Neural progenitor cell (in vitro differentiated cells): ENCODE measurements around the gene WIPF2. TPM values are rescaled to one million over a fixed set of nuclear protein-coding genes. Genes with fewer than 3 reads are reported as not detected.

ENCODE experiments used
- DNase-seq: peaks from one replicate; pipeline ENCODE4 v3.0.0-alpha.2; 2016; ENCODE audit warnings: low spot score
- H2AFZ ChIP-seq: fragments of 200-600 bp; sonication (generic); replicated peaks from 2 replicates; pipeline ENCODE4 v1.6.1; 2016; ENCODE audit warnings: antibody characterized with exemption
- H3F3A ChIP-seq: fragments of 200-600 bp; sonication (generic); 2 replicates; pipeline ENCODE4 v1.6.1; 2016; ENCODE audit warnings: antibody characterized with exemption, low read depth
- H3K27ac ChIP-seq: fragments of 200-600 bp; sonication (generic); 2 replicates; pipeline ENCODE4 v1.5.1; 2016; ENCODE audit warnings: mild to moderate bottlenecking
- H3K27me3 ChIP-seq: fragments of 200-600 bp; sonication (generic); 2 replicates; pipeline ENCODE4 v1.6.1; 2016; ENCODE audit warnings: mild to moderate bottlenecking, moderate library complexity
- H3K36me3 ChIP-seq: fragments of 200-600 bp; sonication (generic); 2 replicates; pipeline ENCODE4 v1.5.1; 2016
- H3K4me1 ChIP-seq: fragments of 200-600 bp; sonication (generic); 2 replicates; pipeline ENCODE4 v1.6.1; 2016; ENCODE audit warnings: mixed run types
- H3K4me2 ChIP-seq: fragments of 200-600 bp; sonication (generic); 2 replicates; pipeline ENCODE4 v1.6.1; 2016
- H3K4me3 ChIP-seq: fragments of 200-600 bp; sonication (generic); 2 replicates; pipeline ENCODE4 v1.5.1; 2016
- H3K79me2 ChIP-seq: fragments of 200-600 bp; sonication (generic); 2 replicates; pipeline ENCODE4 v1.6.1; 2016; ENCODE audit warnings: low read depth
- H3K9ac ChIP-seq: fragments of 200-600 bp; sonication (generic); 2 replicates; pipeline ENCODE4 v1.6.1; 2016
- H3K9me3 ChIP-seq: fragments of 200-600 bp; sonication (generic); 2 replicates; pipeline ENCODE4 v1.5.1; 2016; ENCODE audit warnings: low read depth
- H4K20me1 ChIP-seq: fragments of 200-600 bp; sonication (generic); 2 replicates; pipeline ENCODE4 v1.6.1; 2016; ENCODE audit warnings: low read depth
- H3K27ac Mint-ChIP-seq: 3 replicates; pipeline ENCODE4 v1.8.0; 2021; ENCODE audit warnings: mixed read lengths
- H3K27me3 Mint-ChIP-seq: 2 replicates; pipeline ENCODE4 v1.8.0; 2022; ENCODE audit warnings: low read depth, mild to moderate bottlenecking, inconsistent platforms, moderate library complexity, mixed read lengths; ENCODE audit not compliant: insufficient read depth
- H3K36me3 Mint-ChIP-seq: 3 replicates; pipeline ENCODE4 v1.8.0; 2021; ENCODE audit warnings: mixed read lengths
- H3K4me1 Mint-ChIP-seq: 3 replicates; pipeline ENCODE4 v1.8.0; 2021; ENCODE audit warnings: mixed read lengths
- H3K4me3 Mint-ChIP-seq: 3 replicates; pipeline ENCODE4 v1.8.0; 2021; ENCODE audit warnings: mild to moderate bottlenecking, moderate library complexity, mixed read lengths
- H3K9me3 Mint-ChIP-seq: 3 replicates; pipeline ENCODE4 v1.8.0; 2020; ENCODE audit warnings: mixed read lengths
- EZH2 ChIP-seq: fragments of 200-600 bp; sonication (generic); IDR thresholded peaks from 2 replicates; pipeline ENCODE4 v1.6.1; 2017; ENCODE audit warnings: antibody characterized with exemption, mild to moderate bottlenecking, moderate library complexity
- EZH2phosphoT487 ChIP-seq: fragments of 200-600 bp; sonication (generic); IDR thresholded peaks from 2 replicates; pipeline ENCODE4 v1.6.1; 2017; ENCODE audit warnings: antibody characterized with exemption
- total RNA-seq: library from RNA; depleted of rRNA; stranded (reverse); fragments of >200 nt; gene quantifications from 2 replicates; pipeline ENCODE4 v1.2.3, GENCODE V29; 2015; ENCODE audit warnings: low replicate concordance
- TF ChIP-seq, protein P1 (sequence below): fragments of 200-600 bp; sonication (generic); IDR thresholded peaks from 2 replicates; pipeline ENCODE4 v1.5.1; 2017; ENCODE audit warnings: antibody characterized with exemption, mild to moderate bottlenecking

Gene WIPF2
- total RNA-seq, 1 donor from 2014 or later, result 6.8 TPM

DNA sequence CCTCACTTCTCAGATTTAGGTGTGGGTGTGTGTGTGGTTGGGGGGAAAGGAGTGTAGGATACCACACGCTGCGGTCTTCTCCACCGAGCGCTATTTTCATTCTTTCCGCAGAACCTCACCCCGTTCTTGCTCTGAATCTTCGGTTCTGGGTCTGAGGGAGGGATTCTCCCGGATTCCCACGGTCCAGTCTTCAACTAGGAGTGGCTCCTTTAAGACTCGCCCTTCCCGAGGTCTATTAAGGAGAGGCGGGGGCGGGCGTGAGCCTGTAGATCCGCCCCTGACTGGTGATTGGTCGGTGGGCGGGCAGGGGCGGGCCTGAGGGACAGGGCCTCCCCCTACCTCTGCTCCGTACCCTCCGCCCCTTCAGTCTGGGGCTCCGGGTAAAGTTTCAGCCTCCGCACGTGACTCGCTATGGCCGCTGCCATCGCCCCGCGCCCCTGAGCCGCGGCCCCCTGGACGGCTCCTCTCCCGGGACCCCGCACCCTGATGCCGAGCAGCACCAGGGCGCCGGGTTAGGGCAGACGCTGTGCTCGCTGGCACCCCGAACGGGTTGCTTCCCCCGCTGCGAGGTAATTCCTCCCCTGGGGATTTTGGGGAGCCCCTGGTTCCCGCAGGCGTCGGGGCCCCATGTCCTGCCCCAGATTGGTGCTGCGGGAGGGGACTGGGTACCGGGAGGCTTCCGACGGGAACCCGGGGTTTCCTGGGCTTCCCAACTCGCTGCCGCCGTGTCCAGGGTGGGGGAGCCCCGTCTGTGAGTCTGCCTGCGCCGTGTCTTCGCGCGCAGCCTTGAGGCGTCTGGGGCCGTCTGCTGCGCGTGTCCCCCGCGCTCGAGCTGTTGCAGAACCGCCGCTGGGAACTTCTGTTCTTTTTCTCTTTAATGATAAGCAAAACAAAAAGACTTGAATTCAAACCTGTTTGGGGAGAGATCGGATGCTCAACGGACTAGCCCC is 99.1 kb downstream of the WIPF2 start:
- H3K27me3 ChIP-seq, result peaks cover 31% of the 10 kb centered on the region
- peak overlapping the region; percentile 73 for H3K4me3 ChIP-seq
- peak overlapping the region; percentile 90 for H3K27ac Mint-ChIP-seq
- peak overlapping the region; percentile 91 for H3K4me3 Mint-ChIP-seq
- no peaks in the 10 kb centered on the region for H3K36me3 ChIP-seq
- H3K4me2 ChIP-seq, result peak overlapping the region; percentile 91
- H3K4me1 Mint-ChIP-seq, result peaks cover 64% of the 10 kb centered on the region
- H3K79me2 ChIP-seq, result peaks cover 21% of the 10 kb centered on the region
- H3K27me3 Mint-ChIP-seq, result peaks cover 7% of the 10 kb centered on the region
- H3F3A ChIP-seq, result peaks cover 23% of the 10 kb centered on the region
- peak; percentile 98 for DNase-seq
- no peak overlapping the region for H3K27ac ChIP-seq
- no peak overlapping the region for H2AFZ ChIP-seq
- H3K9ac ChIP-seq, result no peak overlapping the region
- no peaks in the 10 kb centered on the region for H3K36me3 Mint-ChIP-seq
- H3K9me3 ChIP-seq, result no peaks in the 10 kb centered on the region
- H4K20me1 ChIP-seq, result peaks cover 52% of the 10 kb centered on the region
- TF ChIP-seq EZH2, result no peak
- TF ChIP-seq, protein P1, sequence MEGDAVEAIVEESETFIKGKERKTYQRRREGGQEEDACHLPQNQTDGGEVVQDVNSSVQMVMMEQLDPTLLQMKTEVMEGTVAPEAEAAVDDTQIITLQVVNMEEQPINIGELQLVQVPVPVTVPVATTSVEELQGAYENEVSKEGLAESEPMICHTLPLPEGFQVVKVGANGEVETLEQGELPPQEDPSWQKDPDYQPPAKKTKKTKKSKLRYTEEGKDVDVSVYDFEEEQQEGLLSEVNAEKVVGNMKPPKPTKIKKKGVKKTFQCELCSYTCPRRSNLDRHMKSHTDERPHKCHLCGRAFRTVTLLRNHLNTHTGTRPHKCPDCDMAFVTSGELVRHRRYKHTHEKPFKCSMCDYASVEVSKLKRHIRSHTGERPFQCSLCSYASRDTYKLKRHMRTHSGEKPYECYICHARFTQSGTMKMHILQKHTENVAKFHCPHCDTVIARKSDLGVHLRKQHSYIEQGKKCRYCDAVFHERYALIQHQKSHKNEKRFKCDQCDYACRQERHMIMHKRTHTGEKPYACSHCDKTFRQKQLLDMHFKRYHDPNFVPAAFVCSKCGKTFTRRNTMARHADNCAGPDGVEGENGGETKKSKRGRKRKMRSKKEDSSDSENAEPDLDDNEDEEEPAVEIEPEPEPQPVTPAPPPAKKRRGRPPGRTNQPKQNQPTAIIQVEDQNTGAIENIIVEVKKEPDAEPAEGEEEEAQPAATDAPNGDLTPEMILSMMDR, result no peak
- no peak for TF ChIP-seq EZH2phosphoT487
- H3K4me1 ChIP-seq, result peaks cover 46% of the 10 kb centered on the region
- H3K9me3 Mint-ChIP-seq, result no peaks in the 10 kb centered on the region

DNA sequence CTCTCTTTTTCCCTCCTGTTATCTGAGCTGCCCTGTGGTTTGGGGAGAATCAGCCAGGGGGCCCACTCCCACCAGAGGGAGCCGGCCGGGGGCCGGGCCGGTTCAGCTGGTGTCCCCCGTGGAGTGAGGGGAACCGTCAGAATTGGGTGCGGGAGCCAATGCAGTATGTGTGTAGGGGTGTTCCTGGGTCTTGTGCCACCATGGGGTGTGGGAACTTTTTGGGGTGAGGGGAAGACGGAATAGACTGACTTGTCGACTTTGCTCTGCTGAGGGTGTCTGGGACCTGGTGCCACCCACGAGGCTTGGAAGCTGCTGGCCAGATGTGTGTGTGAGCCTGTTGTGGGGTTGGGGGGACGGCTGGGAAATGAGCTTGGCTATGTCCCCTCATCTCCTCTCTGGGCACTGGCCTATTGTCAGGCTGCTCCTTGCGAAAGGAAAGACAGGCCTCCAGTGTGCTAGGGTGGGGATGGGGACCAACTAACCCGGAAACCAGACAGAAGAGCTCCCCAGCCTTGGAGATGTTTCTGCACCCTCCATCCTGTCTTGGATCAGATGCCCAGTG is 99.8 kb downstream of the WIPF2 start:
- H3F3A ChIP-seq, result peaks cover 23% of the 10 kb centered on the region
- no peaks in the 10 kb centered on the region for H3K9me3 ChIP-seq
- H3K27ac Mint-ChIP-seq, result peak overlapping the region; percentile 69
- no peaks in the 10 kb centered on the region for H3K9me3 Mint-ChIP-seq
- H3K4me2 ChIP-seq, result peak overlapping the region; percentile 91
- H3K27me3 Mint-ChIP-seq, result peaks cover 7% of the 10 kb centered on the region
- no peak overlapping the region for H3K9ac ChIP-seq
- H3K27ac ChIP-seq, result no peak overlapping the region
- no peak overlapping the region for H2AFZ ChIP-seq
- no peaks in the 10 kb centered on the region for H3K36me3 Mint-ChIP-seq
- peaks cover 31% of the 10 kb centered on the region for H3K27me3 ChIP-seq
- H4K20me1 ChIP-seq, result peaks cover 59% of the 10 kb centered on the region
- peak overlapping the region; percentile 73 for H3K4me3 ChIP-seq
- H3K36me3 ChIP-seq, result no peaks in the 10 kb centered on the region
- no peak for DNase-seq
- peaks cover 43% of the 10 kb centered on the region for H3K4me1 ChIP-seq
- TF ChIP-seq EZH2, result no peak
- TF ChIP-seq, protein P1, result no peak
- TF ChIP-seq EZH2phosphoT487, result no peak
- peaks cover 61% of the 10 kb centered on the region for H3K4me1 Mint-ChIP-seq
- peak overlapping the region; percentile 91 for H3K4me3 Mint-ChIP-seq
- H3K79me2 ChIP-seq, result peaks cover 21% of the 10 kb centered on the region

DNA sequence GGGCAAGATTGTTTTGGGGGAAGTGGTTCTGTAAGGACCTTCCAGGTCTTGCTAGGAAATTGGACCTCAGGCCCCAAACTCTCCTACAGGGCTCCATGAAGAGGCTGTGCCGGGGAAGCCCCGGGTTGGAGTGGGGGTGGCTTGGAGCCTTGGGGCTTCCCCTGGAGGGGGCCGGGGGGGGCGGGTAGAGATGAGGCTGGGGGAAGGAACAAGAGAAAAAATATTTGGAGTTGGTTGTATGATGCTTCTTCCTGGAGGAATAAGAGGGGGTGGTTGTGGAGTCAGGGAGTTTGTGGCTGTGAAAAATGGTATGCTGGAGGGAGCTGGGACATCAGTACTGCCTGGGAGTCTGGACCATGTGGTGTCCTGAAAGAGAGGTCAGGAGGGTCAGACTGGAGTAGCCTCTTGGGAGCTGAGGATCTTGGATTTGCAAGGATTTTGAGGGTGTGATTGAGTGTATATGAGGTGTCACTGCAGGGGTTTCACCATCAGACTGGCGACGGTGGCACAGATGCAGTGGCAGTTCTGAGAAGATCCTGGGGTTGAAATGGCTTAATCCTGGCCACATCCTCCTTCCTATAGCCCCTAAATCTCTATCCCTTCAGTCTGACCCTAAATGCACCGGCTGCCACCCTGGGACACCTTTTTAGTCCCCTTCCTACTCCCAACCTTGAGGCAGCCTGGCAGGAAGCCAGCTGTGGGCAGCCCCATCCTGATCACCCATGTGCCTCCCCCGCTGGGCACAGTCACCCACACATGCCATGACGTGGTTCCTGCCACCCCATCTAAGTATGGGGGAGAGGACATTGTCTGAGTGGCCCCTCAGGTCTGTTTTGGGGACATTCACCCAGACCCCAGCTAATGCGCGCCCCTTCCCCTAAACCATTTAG is 100.8 kb downstream of the WIPF2 start:
- Mint-ChIP-seq H3K27me3 (peaks cover 7% of the 10 kb centered on the region), H3K4me1 (peaks cover 61% of the 10 kb centered on the region), H3K4me3 (peak overlapping the region; percentile 91), H3K36me3 (no peaks in the 10 kb centered on the region), H3K9me3 (no peaks in the 10 kb centered on the region), H3K27ac (no peak overlapping the region)
- no peaks in the 10 kb centered on the region for H3K9me3 ChIP-seq
- no peak for DNase-seq
- no peaks in the 10 kb centered on the region for H3K36me3 ChIP-seq
- H3K4me1 ChIP-seq, result peaks cover 36% of the 10 kb centered on the region
- H3K4me2 ChIP-seq, result peak overlapping the region; percentile 91
- H3K79me2 ChIP-seq, result peaks cover 21% of the 10 kb centered on the region
- H3F3A ChIP-seq, result peaks cover 23% of the 10 kb centered on the region
- H3K4me3 ChIP-seq, result no peak overlapping the region
- H3K27ac ChIP-seq, result no peak overlapping the region
- no peak overlapping the region for H2AFZ ChIP-seq
- peaks cover 31% of the 10 kb centered on the region for H3K27me3 ChIP-seq
- no peak for TF ChIP-seq EZH2phosphoT487
- TF ChIP-seq, protein P1, result no peak
- no peak overlapping the region for H3K9ac ChIP-seq
- peaks cover 59% of the 10 kb centered on the region for H4K20me1 ChIP-seq
